ENCODE measurements around the gene FYCO1. TPM values are rescaled to one million over a fixed set of nuclear protein-coding genes. Genes with fewer than 3 reads are reported as not detected.

FYCO1 gene
- total RNA-seq, 1 donor from 2014 or later, result 121 TPM

DNA sequence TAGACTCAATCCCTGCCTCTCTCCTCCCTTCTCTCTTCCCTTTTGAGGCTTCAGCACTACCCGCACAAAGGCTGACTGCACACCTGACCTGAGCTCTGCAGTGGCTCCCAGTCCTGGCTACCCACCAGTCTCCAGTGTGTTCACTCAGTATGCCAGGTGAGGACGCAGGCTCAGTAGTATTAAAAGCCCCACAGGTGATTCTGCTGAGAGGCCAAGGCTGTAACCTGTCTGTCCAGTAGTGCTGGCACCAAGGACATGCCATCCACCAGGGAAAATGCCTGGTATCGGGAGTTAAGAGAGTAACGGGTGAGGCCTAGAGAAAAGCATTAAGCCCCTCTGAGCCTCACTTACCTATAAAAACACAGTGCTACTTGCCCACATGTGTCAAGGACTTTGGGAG lies 20.9 kb downstream of the FYCO1 start:
- Histone ChIP-seq H3K27ac (replicated peaks) (no peak overlapping the region), H3K36me3 (peaks cover 97% of the 10 kb centered on the region)
- TF ChIP-seq, protein P1, sequence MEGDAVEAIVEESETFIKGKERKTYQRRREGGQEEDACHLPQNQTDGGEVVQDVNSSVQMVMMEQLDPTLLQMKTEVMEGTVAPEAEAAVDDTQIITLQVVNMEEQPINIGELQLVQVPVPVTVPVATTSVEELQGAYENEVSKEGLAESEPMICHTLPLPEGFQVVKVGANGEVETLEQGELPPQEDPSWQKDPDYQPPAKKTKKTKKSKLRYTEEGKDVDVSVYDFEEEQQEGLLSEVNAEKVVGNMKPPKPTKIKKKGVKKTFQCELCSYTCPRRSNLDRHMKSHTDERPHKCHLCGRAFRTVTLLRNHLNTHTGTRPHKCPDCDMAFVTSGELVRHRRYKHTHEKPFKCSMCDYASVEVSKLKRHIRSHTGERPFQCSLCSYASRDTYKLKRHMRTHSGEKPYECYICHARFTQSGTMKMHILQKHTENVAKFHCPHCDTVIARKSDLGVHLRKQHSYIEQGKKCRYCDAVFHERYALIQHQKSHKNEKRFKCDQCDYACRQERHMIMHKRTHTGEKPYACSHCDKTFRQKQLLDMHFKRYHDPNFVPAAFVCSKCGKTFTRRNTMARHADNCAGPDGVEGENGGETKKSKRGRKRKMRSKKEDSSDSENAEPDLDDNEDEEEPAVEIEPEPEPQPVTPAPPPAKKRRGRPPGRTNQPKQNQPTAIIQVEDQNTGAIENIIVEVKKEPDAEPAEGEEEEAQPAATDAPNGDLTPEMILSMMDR (IDR thresholded peaks at IDR 0.05; ENCODE audit: borderline replicate concordance), result no peak

DNA sequence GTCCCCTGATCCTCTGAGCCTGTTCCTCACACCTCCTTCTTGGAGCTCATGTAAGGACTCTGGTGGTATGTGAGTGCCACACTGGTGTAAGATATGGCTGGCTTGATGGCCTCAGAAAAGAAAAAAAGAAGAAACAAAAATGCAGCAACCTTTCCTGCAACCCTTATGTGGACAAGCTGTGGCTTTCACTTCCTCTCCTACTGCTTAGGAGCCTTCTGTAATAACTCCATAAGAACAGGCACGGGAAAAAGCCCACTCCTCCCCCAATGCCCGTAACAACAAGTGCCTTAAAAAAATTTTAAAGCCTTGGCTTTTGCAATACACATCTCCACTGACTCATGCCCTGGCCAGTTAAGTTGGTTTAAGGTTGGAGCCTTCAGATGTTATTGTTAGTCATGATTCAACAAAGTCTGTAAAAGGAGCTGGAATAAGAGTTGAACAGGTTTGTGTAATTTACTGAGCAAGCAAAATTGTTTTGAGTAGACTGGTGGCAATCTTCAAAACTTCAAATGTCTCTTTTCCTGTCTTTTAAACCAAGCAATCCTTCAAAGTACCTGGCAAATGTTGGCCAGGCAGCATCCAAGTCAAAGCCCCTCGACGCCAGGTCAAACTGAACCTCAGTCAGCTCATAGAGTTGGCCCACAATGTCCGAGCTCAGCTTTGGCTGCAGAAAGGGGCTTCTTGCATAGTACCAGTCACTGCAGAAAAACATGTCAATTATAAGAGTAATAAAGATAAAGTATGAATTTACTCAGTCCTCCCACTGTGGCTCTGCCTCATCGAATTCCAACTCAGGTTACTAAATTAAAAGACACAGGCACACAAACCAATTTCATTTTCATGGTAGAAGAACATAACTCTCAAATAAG lies 22.9 kb downstream of the FYCO1 start:
- Histone ChIP-seq H3K27ac (replicated peaks) (no peak overlapping the region), H3K4me3 (no peak overlapping the region)
- TF ChIP-seq, protein P1 (IDR thresholded peaks at IDR 0.05; ENCODE audit: borderline replicate concordance), result no peak

More for the DNA sequence above, 20.9 kb downstream of the FYCO1 start:
- H3K4me3 ChIP-seq, result no peak overlapping the region
- no peaks in the 10 kb centered on the region for H3K27me3 ChIP-seq (ENCODE audit: low read depth)
- H3K9me3 ChIP-seq (replicated peaks), result no peaks in the 10 kb centered on the region
- intact Hi-C loops (cut with micrococcal nuclease), result no loop called here
- H3K4me1 ChIP-seq, result peaks cover 10% of the 10 kb centered on the region
- no peak for DNase-seq

DNA sequence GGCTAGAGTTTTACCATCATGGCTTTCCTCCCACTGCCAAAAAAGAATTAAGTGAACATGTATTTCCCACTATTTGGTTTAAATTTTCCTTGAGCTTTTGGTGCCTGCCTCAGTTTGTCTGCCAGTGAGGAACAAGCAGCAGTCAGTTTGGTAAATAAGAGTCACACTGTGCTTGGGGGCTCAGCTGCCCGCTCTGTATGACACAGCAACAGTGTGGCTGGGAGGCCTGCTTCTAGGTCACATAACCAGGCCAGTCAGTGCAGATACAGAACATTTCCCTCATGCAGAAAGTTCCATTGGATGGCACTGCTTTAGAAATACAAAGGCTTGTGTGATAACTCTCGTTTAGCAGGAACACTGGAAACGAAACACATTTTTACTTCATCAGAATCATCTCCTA lies 25.7 kb downstream of the FYCO1 start:
- peaks cover 40% of the 10 kb centered on the region for H3K4me1 ChIP-seq
- H3K27ac ChIP-seq (replicated peaks), result no peak overlapping the region
- DNase-seq, result no peak
- H3K9me3 ChIP-seq (replicated peaks), result no peaks in the 10 kb centered on the region
- TF ChIP-seq, protein P1 (IDR thresholded peaks at IDR 0.05; ENCODE audit: borderline replicate concordance), result no peak
- no peak overlapping the region for H3K4me3 ChIP-seq
- no peaks in the 10 kb centered on the region for H3K27me3 ChIP-seq (ENCODE audit: low read depth)
- H3K36me3 ChIP-seq, result peaks cover 99% of the 10 kb centered on the region
- intact Hi-C loops (cut with micrococcal nuclease), result no loop called here

More for the DNA sequence above, 22.9 kb downstream of the FYCO1 start:
- Histone ChIP-seq H3K4me1 (peaks cover 17% of the 10 kb centered on the region), H3K27me3 (ENCODE audit: low read depth) (no peaks in the 10 kb centered on the region), H3K36me3 (peaks cover 97% of the 10 kb centered on the region), H3K9me3 (replicated peaks) (no peaks in the 10 kb centered on the region)
- intact Hi-C loops (cut with micrococcal nuclease), result no loop called here
- DNase-seq, result no peak

DNA sequence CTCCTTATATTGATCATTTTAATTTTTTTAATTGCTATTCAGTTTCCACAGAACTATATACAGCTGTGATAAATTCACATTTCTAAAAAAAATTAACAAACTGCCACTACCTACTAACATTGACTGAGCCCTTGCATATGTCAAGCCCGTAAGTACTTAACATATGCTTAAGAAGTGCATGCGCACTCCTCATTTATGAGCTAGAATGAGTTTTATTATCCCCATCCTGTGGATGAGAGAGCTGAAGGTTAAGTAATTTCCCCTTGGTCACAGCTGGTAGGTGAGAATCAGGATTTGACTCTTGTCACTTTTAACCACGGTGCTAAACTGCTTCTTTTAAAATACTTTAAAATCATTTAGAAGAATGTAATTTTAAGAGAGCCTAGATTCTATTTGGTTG lies 26.5 kb downstream of the FYCO1 start:
- Histone ChIP-seq H3K36me3 (peaks cover 99% of the 10 kb centered on the region), H3K4me3 (no peak overlapping the region), H3K27me3 (ENCODE audit: low read depth) (no peaks in the 10 kb centered on the region), H3K27ac (replicated peaks) (no peak overlapping the region), H3K9me3 (replicated peaks) (no peaks in the 10 kb centered on the region), H3K4me1 (peaks cover 41% of the 10 kb centered on the region)
- DNase-seq, result no peak
- TF ChIP-seq, protein P1 (IDR thresholded peaks at IDR 0.05; ENCODE audit: borderline replicate concordance), result no peak
- intact Hi-C loops (cut with micrococcal nuclease), result no loop called here

DNA sequence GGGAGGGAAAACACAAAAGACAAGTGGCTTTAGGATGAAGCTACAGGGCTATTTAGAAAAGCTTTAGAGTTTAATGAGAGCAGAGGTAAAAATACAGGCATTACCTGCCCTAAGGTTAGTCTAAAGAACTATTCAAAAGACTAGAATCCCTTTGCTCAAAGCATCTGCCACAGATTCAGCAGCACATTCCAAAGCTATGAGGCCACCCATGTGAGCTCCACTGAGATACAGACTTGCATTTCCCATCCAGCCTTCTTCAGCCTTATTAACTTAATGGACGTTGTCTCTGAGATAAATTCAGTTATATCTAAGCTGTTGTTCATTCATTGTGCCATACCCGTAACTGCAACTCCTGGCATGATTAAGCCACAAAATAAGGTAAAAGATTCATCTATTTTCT lies 26.9 kb downstream of the FYCO1 start:
- Histone ChIP-seq H3K4me3 (no peak overlapping the region), H3K27me3 (ENCODE audit: low read depth) (no peaks in the 10 kb centered on the region), H3K4me1 (peaks cover 41% of the 10 kb centered on the region), H3K27ac (replicated peaks) (peak overlapping the region; percentile 43), H3K36me3 (peaks cover 99% of the 10 kb centered on the region), H3K9me3 (replicated peaks) (no peaks in the 10 kb centered on the region)
- intact Hi-C loops (cut with micrococcal nuclease), result no loop called here
- no peak for DNase-seq
- TF ChIP-seq, protein P1 (IDR thresholded peaks at IDR 0.05; ENCODE audit: borderline replicate concordance), result no peak

Data from left ventricle myocardium inferior (tissue), 1 donor.